A549 (cell line): ENCODE data around the gene IL17REL. TPM values are rescaled to one million over a fixed set of nuclear protein-coding genes. Genes with fewer than 3 reads are reported as not detected.

ENCODE experiments used
- ATAC-seq, 2 experiments: fragments of 200-7000 bp in 1 of 2; fragments of >200 bp in 1 of 2; cut with Nextera tagmentation in 1 of 2; cut with Tn5 transposase in 1 of 2; 3 replicates each; pipeline versions ENCODE4 v1.8.0 to v1.9.1; 2018 to 2020; ENCODE audit warnings: mild to moderate bottlenecking in 1 of 2, moderate library complexity in 1 of 2
- CTCF ChIA-PET: fragments of 300-600 bp; sonication (Branson Sonifier 250); formaldehyde crosslinking; extraction: SDS; loops from one replicate; lab custom pipeline; 2021; ENCODE audit warnings: antibody characterized with exemption, inconsistent platforms; lab: Yijun Ruan, JAX
- POLR2A ChIA-PET: fragments of 350-600 bp; formaldehyde crosslinking; extraction: SDS; loops from one replicate; lab custom pipeline; 2021; ENCODE audit warnings: antibody characterized with exemption, inconsistent platforms; lab: Yijun Ruan, JAX
- DNase-seq, 2 experiments: peaks; one replicate each; pipeline versions ENCODE4 v3.0.0 to v3.0.0-alpha.2; 2011 to 2016; ENCODE audit warnings: low read depth in 1 of 2, low spot score in 1 of 2
- FAIRE-seq: peaks from 2 replicates; lab custom pipeline; 2011; peaks lifted over from hg19 to GRCh38; lab: Jason Lieb, UNC
- H3K27ac ChIP-seq, 2 experiments: fragments of >200 bp; sonication (Bioruptor Twin); formaldehyde crosslinking; 3 replicates each; pipeline ENCODE4 v1.5.1; 2016 to 2017
- H3K4me1 ChIP-seq: fragments of >200 bp; sonication (Bioruptor Twin); formaldehyde crosslinking; 3 replicates; pipeline ENCODE4 v1.6.1; 2016
- H3K4me2 ChIP-seq: fragments of >200 bp; sonication (Bioruptor Twin); formaldehyde crosslinking; 3 replicates; pipeline ENCODE4 v1.6.1; 2016
- H3K4me3 ChIP-seq: fragments of >200 bp; sonication (Bioruptor Twin); formaldehyde crosslinking; 3 replicates; pipeline ENCODE4 v1.5.1; 2016
- H3K9me3 ChIP-seq: fragments of >200 bp; sonication (Bioruptor Twin); formaldehyde crosslinking; 3 replicates; pipeline ENCODE4 v1.6.1; 2016
- CEBPB ChIP-seq, 2 experiments: fragments of >200 bp in 1 of 2; sonication (Bioruptor Twin) in 1 of 2; formaldehyde crosslinking in 1 of 2; IDR thresholded peaks; 2 replicates each; pipeline ENCODE4 v1.6.1; 2012 to 2016
- CHD4 ChIP-seq: fragments of 200-600 bp; sonication (generic); IDR thresholded peaks from 2 replicates; pipeline ENCODE4 v1.6.1; 2016; ENCODE audit warnings: antibody characterized with exemption, mild to moderate bottlenecking, borderline replicate concordance
- EP300 ChIP-seq, 2 experiments: fragments of >200 bp; sonication (Bioruptor Twin); formaldehyde crosslinking; IDR thresholded peaks; 2 replicates in 1 of 2; 3 replicates in 1 of 2; pipeline ENCODE4 v1.6.1; 2016 to 2017
- ESRRA ChIP-seq: fragments of 150-350 bp; IDR thresholded peaks from 2 replicates; pipeline ENCODE4 v1.6.1; 2014; ENCODE audit warnings: mild to moderate bottlenecking, low read length, borderline replicate concordance
- FOSL2 ChIP-seq, 2 experiments: fragments of 450-650 bp in 1 of 2; fragments of >200 bp in 1 of 2; sonication (Bioruptor Twin) in 1 of 2; formaldehyde crosslinking; IDR thresholded peaks; 2 replicates each; pipeline versions ENCODE4 v1.5.0 to v1.6.1; 2016 to 2020; ENCODE audit warnings: mild to moderate bottlenecking in 1 of 2, moderate library complexity in 1 of 2
- KDM1A ChIP-seq: fragments of 200-600 bp; sonication (generic); IDR thresholded peaks from 2 replicates; pipeline ENCODE4 v1.6.1; 2016; ENCODE audit warnings: low read depth, mild to moderate bottlenecking
- KDM5A ChIP-seq: fragments of 200-600 bp; sonication (generic); IDR thresholded peaks from 2 replicates; pipeline ENCODE4 v1.6.1; 2016; ENCODE audit warnings: antibody characterized with exemption, mild to moderate bottlenecking
- MYC ChIP-seq: IDR thresholded peaks from 2 replicates; pipeline ENCODE4 v1.6.1; 2012; ENCODE audit warnings: mild to moderate bottlenecking, inconsistent platforms, low read length, improper control_type of control experiment, borderline replicate concordance
- POLR2A ChIP-seq: IDR thresholded peaks from 2 replicates; pipeline ENCODE4 v1.6.1; 2012; ENCODE audit warnings: mild to moderate bottlenecking, low read length
- RARB ChIP-seq: fragments of 250-450 bp; sonication (Bioruptor Pico); IDR thresholded peaks from 2 replicates; pipeline ENCODE4 v1.8.0; 2021; ENCODE audit warnings: mild to moderate bottlenecking, moderate library complexity
- RNF2 ChIP-seq: fragments of 200-600 bp; sonication (generic); IDR thresholded peaks from 2 replicates; pipeline ENCODE4 v1.6.1; 2016; ENCODE audit warnings: low read depth, mild to moderate bottlenecking, antibody characterized with exemption, moderate library complexity, borderline replicate concordance
- SMC3 ChIP-seq: fragments of >200 bp; sonication (Bioruptor Twin); formaldehyde crosslinking; IDR thresholded peaks from 3 replicates; pipeline ENCODE4 v1.6.1; 2018; ENCODE audit warnings: inconsistent platforms
- ZFP36 ChIP-seq: fragments of 450-650 bp; IDR thresholded peaks from 2 replicates; pipeline ENCODE4 v1.6.1; 2014; ENCODE audit warnings: borderline replicate concordance; ENCODE audit not compliant: partially characterized antibody
- WGBS: methylation state at CpG from one replicate; pipeline ENCODE4 v1.1.6; 2017; ENCODE audit errors: missing lambda C conversion rate; 5-methylcytosine and 5-hydroxymethylcytosine counted together
- polyA plus RNA-seq, 4 experiments: library from polyadenylated mRNA; depleted of rRNA in 3 of 4; stranded (reverse); fragments of >200 nt; fragmentation: RNase III in 1 of 4; extraction: RNeasy Plus Mini Kit Qiagen cat#74134 plus additional on column Dnase treatment in 1 of 4; gene quantifications; 2 replicates in 3 of 4; 3 replicates in 1 of 4; pipeline ENCODE4 v1.2.3, GENCODE V29; 2011 to 2017
- TF ChIP-seq, protein P1 (sequence below): fragments of >200 bp; sonication (Bioruptor Twin); formaldehyde crosslinking; IDR thresholded peaks from 3 replicates; pipeline ENCODE4 v1.6.1; 2016
- TF ChIP-seq, protein P2 (sequence below): fragments of 450-650 bp; IDR thresholded peaks from 2 replicates; pipeline ENCODE4 v1.6.1; 2014; ENCODE audit warnings: antibody characterized with exemption
- TF ChIP-seq, protein P3 (sequence below): IDR thresholded peaks from 2 replicates; pipeline ENCODE4 v1.6.1; 2012
- TF ChIP-seq, protein P4 (sequence below): fragments of 200-600 bp; sonication (generic); IDR thresholded peaks from 2 replicates; pipeline ENCODE4 v1.6.1; 2016; ENCODE audit warnings: antibody characterized with exemption, mild to moderate bottlenecking, moderate library complexity

The IL17REL gene
- polyA plus RNA-seq, 2 of the 4 experiments (the other 2 are of a cell fraction) = 0.06 TPM; not detected in 1

DNA sequence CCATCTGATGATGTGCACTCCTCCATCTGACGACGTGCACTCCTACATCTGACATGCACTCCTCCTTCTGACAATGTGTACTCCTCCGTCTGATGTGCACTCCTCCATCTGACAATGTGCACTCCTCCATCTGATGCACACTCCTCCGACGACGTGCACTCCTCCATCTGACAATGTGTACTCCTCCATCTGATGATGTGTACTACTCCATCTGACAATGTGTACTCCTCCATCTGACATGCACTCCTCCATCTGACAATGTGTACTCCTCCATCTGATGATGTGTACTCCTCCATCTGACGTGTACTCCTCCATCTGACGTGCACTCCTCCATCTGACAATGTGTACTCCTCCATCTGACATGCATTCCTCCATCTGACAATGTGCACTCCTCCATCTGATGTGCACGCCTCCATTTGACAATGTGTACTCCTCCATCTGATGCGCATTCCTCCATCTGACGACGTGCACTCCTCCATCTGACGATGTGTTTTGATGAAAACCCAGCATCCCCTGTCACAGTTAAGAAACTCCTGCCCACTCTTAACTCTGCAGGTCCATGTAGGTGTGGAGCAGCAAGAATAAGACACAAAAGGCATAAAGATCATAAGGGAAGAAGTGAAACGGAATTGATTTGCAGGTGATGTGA, 9.7 kb upstream of the IL17REL start:
- no peaks in the 10 kb centered on the region for H3K9me3 ChIP-seq
- no peak for FAIRE-seq
- H3K4me2 ChIP-seq = no peak overlapping the region
- H3K4me1 ChIP-seq = no peaks in the 10 kb centered on the region
- 63% methylated on average over 14 of the region's 14 CpGs for WGBS
- ChIA-PET CTCF (no interaction called here), POLR2A (no interaction called here)
- ATAC-seq = no peak
- TF ChIP-seq CEBPB (IDR thresholded peaks at IDR 0.05) (no peak), EP300 (IDR thresholded peaks at IDR 0.05) (no peak)
- no peak overlapping the region for H3K27ac ChIP-seq
- DNase-seq = no peak
- no peak overlapping the region for H3K4me3 ChIP-seq

DNA sequence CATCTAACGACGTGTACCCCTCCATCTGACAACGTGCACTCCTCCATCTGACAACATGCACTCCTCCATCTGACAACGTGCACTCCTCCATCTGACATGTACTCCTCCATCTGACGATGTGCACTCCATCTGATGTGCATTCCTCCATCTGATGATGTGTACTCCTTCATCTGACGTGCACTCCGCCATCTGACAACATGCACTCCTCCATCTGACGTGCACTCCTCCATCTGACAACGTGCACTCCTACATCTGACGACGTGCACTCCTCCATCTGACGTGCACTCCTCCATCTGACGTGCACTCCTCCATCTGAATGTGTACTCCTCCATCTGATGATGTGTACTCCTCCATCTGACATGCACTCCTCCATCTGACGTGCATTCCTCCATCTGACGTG, 8.0 kb upstream of the IL17REL start:
- 46% methylated on average over 14 of the region's 15 CpGs for WGBS
- H3K4me1 ChIP-seq = no peaks in the 10 kb centered on the region
- no peak overlapping the region for H3K4me2 ChIP-seq
- no peak overlapping the region for H3K4me3 ChIP-seq
- H3K27ac ChIP-seq = no peak overlapping the region
- POLR2A ChIA-PET = no interaction called here
- CTCF ChIA-PET = no interaction called here
- FAIRE-seq (no peak), DNase-seq (no peak), ATAC-seq (no peak)
- no peaks in the 10 kb centered on the region for H3K9me3 ChIP-seq
- TF ChIP-seq, protein P1, sequence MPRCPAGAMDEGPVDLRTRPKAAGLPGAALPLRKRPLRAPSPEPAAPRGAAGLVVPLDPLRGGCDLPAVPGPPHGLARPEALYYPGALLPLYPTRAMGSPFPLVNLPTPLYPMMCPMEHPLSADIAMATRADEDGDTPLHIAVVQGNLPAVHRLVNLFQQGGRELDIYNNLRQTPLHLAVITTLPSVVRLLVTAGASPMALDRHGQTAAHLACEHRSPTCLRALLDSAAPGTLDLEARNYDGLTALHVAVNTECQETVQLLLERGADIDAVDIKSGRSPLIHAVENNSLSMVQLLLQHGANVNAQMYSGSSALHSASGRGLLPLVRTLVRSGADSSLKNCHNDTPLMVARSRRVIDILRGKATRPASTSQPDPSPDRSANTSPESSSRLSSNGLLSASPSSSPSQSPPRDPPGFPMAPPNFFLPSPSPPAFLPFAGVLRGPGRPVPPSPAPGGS = no peak
- TF ChIP-seq POLR2A (no peak), RNF2 (no peak), CHD4 (no peak), ZFP36 (no peak), SMC3 (no peak), KDM5A (no peak), FOSL2 (IDR thresholded peaks at IDR 0.05) (no peak), FOSL2 (CRISPR knock-in tag; IDR thresholded peaks at IDR 0.05) (no peak), ESRRA (no peak), KDM1A (no peak), EP300 (IDR thresholded peaks at IDR 0.05) (no peak)

DNA sequence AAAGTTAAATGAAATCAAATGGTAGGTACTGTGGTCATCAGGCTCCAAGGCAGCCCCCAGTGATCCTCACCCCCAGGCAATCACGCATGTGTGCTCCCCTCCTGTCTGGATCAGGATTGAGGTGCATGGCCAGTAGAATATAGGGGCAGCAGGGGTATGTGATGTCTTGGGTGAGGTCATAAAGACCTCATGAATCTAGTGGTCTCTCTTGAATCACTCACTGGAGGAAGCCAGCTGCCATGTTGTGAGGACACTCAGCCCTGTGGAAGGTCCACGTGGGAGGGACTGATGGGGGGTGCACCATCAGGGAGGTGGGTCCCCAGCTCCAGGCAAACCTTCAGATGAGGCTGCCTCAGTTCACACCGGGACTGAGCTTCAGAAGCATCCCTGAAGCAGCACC, 6.8 kb upstream of the IL17REL start:
- CTCF ChIA-PET = interaction anchor here (2.3 kb wide), 1 partner anchor 89 kb away, joined by 12 read pairs; no protein-coding TSS in a partner anchor
- TF ChIP-seq RARB (CRISPR knock-in tag) (no peak), KDM5A (no peak), MYC (no peak), RNF2 (no peak)
- TF ChIP-seq, protein P2, sequence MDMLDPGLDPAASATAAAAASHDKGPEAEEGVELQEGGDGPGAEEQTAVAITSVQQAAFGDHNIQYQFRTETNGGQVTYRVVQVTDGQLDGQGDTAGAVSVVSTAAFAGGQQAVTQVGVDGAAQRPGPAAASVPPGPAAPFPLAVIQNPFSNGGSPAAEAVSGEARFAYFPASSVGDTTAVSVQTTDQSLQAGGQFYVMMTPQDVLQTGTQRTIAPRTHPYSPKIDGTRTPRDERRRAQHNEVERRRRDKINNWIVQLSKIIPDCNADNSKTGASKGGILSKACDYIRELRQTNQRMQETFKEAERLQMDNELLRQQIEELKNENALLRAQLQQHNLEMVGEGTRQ = no peak
- TF ChIP-seq, protein P3, sequence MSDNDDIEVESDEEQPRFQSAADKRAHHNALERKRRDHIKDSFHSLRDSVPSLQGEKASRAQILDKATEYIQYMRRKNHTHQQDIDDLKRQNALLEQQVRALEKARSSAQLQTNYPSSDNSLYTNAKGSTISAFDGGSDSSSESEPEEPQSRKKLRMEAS = no peak
- TF ChIP-seq, protein P4, sequence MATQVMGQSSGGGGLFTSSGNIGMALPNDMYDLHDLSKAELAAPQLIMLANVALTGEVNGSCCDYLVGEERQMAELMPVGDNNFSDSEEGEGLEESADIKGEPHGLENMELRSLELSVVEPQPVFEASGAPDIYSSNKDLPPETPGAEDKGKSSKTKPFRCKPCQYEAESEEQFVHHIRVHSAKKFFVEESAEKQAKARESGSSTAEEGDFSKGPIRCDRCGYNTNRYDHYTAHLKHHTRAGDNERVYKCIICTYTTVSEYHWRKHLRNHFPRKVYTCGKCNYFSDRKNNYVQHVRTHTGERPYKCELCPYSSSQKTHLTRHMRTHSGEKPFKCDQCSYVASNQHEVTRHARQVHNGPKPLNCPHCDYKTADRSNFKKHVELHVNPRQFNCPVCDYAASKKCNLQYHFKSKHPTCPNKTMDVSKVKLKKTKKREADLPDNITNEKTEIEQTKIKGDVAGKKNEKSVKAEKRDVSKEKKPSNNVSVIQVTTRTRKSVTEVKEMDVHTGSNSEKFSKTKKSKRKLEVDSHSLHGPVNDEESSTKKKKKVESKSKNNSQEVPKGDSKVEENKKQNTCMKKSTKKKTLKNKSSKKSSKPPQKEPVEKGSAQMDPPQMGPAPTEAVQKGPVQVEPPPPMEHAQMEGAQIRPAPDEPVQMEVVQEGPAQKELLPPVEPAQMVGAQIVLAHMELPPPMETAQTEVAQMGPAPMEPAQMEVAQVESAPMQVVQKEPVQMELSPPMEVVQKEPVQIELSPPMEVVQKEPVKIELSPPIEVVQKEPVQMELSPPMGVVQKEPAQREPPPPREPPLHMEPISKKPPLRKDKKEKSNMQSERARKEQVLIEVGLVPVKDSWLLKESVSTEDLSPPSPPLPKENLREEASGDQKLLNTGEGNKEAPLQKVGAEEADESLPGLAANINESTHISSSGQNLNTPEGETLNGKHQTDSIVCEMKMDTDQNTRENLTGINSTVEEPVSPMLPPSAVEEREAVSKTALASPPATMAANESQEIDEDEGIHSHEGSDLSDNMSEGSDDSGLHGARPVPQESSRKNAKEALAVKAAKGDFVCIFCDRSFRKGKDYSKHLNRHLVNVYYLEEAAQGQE = no peak
- Histone ChIP-seq H3K9me3 (no peaks in the 10 kb centered on the region), H3K27ac (no peak overlapping the region), H3K4me1 (no peaks in the 10 kb centered on the region), H3K4me2 (no peak overlapping the region), H3K4me3 (no peak overlapping the region)
- ATAC-seq = no peak
- no peak for DNase-seq
- 28% methylated on average over 2 of the region's 3 CpGs for WGBS
- no peak for FAIRE-seq
- POLR2A ChIA-PET = no interaction called here
